Mucosa of rectum (tissue), 2 donors: Measurements from ENCODE around the gene AVP.

ENCODE experiments used
- H3K27ac ChIP-seq, 2 donors: one replicate each; pipeline ENCODE4 v1.7.0; 2013; ENCODE audit warnings: inconsistent platforms in 2 of 2, low read depth in 2 of 2, low read length in 2 of 2
- H3K27me3 ChIP-seq, 2 donors: one replicate each; pipeline ENCODE4 v1.7.0; 2013; ENCODE audit warnings: low read length in 2 of 2; ENCODE audit not compliant: control insufficient read depth in 2 of 2, insufficient read depth in 2 of 2
- H3K36me3 ChIP-seq, 2 donors: one replicate each; pipeline ENCODE4 v1.7.0; 2013; ENCODE audit warnings: low read length in 2 of 2; ENCODE audit not compliant: control insufficient read depth in 2 of 2, insufficient read depth in 2 of 2
- H3K4me1 ChIP-seq, 2 donors: one replicate each; pipeline ENCODE4 v1.7.0; 2013; ENCODE audit warnings: low read length in 2 of 2, mild to moderate bottlenecking in 1 of 2; ENCODE audit not compliant: control insufficient read depth in 2 of 2, insufficient read depth in 2 of 2
- H3K4me3 ChIP-seq, 2 donors: one replicate each; pipeline ENCODE4 v1.7.0; 2013; ENCODE audit warnings: low read length in 2 of 2
- H3K9ac ChIP-seq, 2 donors: one replicate each; pipeline ENCODE4 v1.7.0; 2013; ENCODE audit warnings: low read length in 2 of 2, low read depth in 1 of 2, mild to moderate bottlenecking in 1 of 2
- H3K9me3 ChIP-seq, 2 donors: one replicate each; pipeline ENCODE4 v1.7.0; 2013; ENCODE audit warnings: low read length in 2 of 2; ENCODE audit not compliant: control insufficient read depth in 2 of 2
- donor health status: healthy.
- donor health status: Normal muscosa, but diverticular disease.

The AVP gene

DNA sequence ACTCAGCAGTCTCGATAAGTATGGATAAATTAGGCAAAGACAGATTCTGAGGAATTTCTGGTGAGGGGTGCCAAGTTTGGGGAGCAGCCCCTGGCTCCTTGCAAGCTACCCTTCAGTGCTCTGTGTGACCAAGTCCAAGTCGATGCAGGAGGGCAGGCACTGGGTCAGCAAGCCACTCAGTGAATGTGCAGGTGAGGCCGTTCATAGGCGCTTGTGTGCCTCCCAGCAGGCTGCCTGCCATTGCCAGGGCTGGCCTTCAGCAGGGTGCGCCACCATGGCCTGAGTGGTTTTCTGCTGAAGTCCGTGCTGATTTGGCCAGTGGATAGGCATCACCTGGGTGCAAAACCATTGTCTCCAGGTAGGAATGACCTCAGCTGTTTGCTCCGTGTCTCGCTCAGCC is 44.4 kb downstream of the AVP start:
- no peaks in the 10 kb centered on the region for H3K9me3 ChIP-seq
- no peak overlapping the region for H3K9ac ChIP-seq
- H3K4me3 ChIP-seq = no peak overlapping the region
- H3K27ac ChIP-seq = no peak overlapping the region
- peaks cover 0 to 7% of the 10 kb centered on the region in 2 donors for H3K4me1 ChIP-seq
- H3K27me3 ChIP-seq = no peaks in the 10 kb centered on the region
- peaks cover 49 to 53% of the 10 kb centered on the region in 2 donors for H3K36me3 ChIP-seq

DNA sequence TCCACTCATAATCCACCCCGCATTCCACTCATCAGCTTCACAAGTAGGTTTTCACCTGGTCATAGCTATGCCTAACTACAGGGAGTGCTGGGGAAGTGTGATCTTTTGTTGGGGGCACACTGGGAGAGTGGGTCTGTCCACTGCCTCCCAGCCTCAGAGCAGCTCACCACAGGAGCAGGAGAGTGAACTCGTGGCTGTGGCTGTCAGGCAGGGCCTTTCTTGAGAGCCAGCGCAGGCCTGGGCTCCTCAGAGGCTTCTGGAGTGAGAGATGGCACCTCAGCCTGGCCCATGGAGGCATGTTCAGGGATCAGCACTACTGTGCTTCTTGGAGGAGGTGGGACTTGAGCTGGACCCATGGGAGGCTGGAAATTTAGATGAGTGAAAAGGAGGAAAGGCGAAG is 45.1 kb downstream of the AVP start:
- no peak overlapping the region for H3K27ac ChIP-seq
- H3K4me1 ChIP-seq = peaks cover 0 to 7% of the 10 kb centered on the region in 2 donors
- H3K9me3 ChIP-seq = no peaks in the 10 kb centered on the region
- H3K9ac ChIP-seq = no peak overlapping the region
- H3K36me3 ChIP-seq = peaks cover 53 to 58% of the 10 kb centered on the region in 2 donors
- no peaks in the 10 kb centered on the region for H3K27me3 ChIP-seq
- H3K4me3 ChIP-seq = no peak overlapping the region

DNA sequence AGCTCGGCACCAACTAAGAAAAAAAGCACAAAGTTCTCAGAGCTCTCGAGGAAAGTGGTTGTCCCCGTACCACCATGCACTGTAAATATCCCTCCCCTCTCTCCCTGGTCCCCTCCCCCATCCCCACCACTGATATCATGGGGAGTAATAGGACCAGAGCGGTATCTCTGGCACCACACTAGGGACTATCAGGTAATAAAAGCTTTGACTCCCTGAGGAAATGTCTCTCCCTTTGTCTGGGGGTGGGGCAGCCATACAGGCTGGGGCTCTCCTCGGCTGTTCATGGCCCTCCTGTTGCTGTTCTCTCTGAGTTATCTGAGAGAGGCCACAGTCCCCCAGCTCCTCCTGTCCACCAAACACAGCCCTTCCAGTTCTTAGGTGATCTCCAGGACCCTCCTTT is 46.1 kb downstream of the AVP start:
- Histone ChIP-seq H3K36me3 (peaks cover 53 to 61% of the 10 kb centered on the region in 2 donors), H3K27me3 (no peaks in the 10 kb centered on the region), H3K4me1 (peaks cover 0 to 7% of the 10 kb centered on the region in 2 donors), H3K9me3 (no peaks in the 10 kb centered on the region), H3K27ac (no peak overlapping the region), H3K4me3 (no peak overlapping the region), H3K9ac (no peak overlapping the region)

- H3K36me3 ChIP-seq = peaks cover 53 to 65% of the 10 kb centered on the region in 2 donors
- H3K4me1 ChIP-seq = peaks cover 0 to 7% of the 10 kb centered on the region in 2 donors
- no peak overlapping the region for H3K4me3 ChIP-seq
- no peaks in the 10 kb centered on the region for H3K27me3 ChIP-seq
- H3K27ac ChIP-seq = no peak overlapping the region
- no peaks in the 10 kb centered on the region for H3K9me3 ChIP-seq
- no peak overlapping the region for H3K9ac ChIP-seq
Measured at GRCh38 chr20:3037654-3038053, 46.9 kb downstream of the AVP start.

DNA sequence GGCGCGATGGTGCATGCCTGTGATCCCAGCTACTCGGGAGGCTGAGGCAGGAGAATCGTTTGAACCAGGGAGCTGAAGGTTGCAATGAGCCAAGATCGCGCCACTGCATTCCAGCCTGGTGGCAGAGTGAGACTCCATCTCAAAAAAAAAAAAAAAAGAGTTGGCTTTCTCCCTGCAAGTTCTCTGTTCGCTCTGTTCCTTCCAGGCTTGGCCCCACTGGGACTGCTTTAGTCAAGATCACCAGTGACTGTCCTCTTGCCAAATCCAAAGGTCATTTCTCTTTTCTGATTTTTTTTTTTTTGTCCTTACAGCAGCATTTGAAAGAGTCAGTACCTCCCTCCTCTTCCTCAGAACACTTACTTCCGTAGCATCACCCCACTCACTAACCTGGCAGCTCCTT is 51.9 kb downstream of the AVP start:
- Histone ChIP-seq H3K4me3 (no peak overlapping the region), H3K27ac (no peak overlapping the region), H3K9ac (no peak overlapping the region), H3K4me1 (no peaks in the 10 kb centered on the region), H3K9me3 (no peaks in the 10 kb centered on the region), H3K27me3 (no peaks in the 10 kb centered on the region), H3K36me3 (peaks cover 57 to 64% of the 10 kb centered on the region in 2 donors)
